ENCODE data around the gene TMEM184C.

The TMEM184C gene

DNA sequence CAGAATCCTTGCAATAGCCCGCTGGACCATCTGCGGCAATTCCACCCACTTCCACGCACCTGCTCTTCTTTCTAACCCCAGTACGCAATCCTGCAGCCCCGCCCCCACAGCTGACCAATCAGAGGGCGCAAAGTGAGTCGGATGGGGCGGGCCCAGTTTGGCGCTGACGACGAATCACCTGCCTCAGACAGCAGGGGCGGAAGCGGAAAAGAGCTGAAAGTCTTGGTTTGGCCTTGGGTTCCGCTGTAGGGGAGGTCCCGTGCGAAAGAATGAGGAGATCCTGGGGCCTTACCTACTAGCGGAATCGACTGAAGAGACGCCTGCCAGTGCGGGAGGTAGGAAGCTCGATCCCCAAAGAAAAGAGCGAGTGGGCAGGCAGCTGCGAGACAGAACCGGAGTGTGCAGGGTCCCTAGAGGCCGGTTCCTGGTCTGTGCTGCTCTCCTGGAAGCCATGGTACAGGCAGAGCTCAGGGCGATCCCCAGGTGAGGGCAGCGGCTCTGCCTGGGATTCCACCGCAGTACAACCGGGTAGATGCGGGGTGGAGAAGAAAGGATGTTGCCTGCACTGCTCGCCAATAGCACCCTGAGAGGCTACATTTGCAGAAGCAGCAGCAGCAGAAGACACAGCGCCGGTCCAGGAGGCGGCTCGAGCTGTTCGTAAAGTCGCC is at the start of gene TMEM184C:
Gene TMEM184C, plus strand, starts transcription at position 225 of the 668 bp plus-strand sequence. CDS start 560 bp downstream, outside the sequence.
- FAIRE-seq, result peak; percentile 98

DNA sequence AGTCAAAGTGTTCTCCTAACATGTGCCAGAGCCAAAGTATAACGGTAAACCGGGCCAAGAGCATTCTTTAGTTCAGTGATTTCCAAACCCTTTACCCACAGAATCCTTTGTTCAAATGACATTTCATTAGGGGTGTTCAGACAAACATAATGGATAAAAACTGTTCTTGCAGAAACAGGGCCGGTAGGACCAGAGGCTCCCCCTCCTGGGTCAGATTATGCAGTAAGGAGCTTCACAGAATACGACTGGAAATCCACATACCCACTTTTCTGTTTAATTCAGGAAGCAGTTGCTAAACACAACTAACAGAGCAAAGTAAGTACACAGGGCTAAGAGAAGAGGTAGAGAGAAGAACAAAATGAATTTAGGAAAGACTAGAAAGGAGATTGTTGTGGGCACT is 46.6 kb upstream of the TMEM184C start:
- no peak for FAIRE-seq

DNA sequence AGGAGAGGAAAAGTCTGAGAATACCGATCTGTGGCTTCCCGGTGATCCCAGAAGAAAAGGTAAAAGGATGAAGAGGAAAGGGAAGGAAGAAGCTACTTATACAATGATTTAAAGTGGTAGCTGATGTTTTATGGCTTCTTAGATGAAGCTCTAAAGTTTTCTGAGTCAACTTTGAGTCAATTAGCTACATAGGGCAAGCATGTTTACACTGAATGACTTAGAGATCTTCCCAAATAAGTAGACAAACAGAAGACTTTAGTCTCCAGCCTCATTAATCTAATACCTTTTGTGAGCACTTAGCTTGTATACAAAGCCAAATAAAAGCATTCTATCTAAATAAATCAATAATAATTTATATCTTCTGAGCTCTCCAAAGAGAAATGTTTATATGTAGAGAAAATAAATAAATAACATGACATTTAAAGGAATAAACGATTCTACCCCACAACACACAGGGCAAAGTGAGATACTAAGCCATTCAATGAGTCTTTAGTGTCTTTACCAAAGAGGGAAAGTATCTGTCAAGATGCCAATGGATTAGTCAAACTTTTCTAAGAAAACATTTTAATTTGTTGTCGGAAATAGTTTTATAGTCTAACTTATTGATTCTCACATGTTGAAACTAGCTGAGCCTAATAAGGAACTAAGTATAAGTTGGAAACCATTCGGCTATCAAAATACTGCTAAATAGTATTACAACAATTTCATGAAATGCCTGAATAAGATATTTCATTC is 46.0 kb upstream of the TMEM184C start:
- FAIRE-seq, result no peak

GRCh38 chr4:147576084-147576483 is 41.1 kb upstream of the TMEM184C start:
- no peak for FAIRE-seq

DNA sequence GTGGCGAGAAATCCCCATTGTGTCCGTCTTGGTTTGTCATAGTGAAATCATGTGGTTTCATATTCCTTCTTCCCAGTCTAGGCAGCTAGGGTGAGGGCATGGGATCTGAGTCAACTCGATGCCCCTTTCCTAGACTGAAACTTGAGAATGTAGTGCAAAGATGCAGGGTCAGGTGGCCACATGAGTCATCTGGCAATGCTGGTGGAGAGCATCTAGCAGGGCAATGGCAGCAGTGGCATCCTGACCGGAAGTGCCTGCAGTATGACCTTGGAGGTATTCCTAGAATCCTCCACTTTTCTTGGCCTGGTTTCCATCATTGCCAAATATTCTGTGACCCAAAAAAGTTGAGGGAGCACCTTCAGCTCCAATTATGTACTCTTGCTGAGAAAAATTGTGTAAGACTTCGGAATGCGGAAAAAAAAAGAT is 39.1 kb upstream of the TMEM184C start:
- no peak for FAIRE-seq

DNA sequence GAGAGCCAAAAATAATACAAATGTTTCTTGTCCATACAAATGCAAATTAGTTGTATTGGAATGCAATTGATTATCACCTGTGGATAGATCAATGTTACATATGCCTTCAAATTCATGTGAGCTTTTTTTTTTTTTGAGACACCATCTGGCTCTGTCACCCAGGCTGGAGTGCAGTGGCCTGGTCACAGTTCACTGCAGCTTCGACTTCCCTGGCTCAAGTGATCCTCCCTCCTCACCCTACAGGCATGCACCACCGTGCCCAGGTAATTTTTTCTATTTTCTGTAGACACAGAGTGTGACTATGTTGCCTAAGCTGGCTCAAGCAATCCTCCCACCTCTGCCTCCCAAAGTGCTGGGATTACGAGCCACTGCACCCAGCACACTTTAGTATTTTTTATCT is 38.6 kb upstream of the TMEM184C start:
- no peak for FAIRE-seq

DNA sequence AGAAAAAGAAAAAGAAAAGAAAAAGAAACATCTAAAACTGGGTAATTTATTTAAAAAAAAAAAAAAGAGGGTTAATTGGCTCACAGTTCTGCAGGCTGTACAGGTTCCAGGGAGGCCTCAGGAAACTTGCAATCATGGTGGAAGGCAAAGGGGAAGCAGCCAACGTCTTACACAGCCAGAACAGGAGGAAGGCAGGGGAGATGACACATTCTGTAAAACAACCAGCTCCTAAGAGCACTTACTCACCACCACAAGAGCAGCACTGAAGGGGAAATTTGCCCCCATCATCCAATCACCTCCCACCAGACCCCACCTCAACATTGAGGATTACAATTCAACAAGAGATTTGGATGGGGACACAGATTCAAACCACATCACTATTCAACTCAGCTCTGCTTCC is 36.8 kb upstream of the TMEM184C start:
- FAIRE-seq, result no peak

DNA sequence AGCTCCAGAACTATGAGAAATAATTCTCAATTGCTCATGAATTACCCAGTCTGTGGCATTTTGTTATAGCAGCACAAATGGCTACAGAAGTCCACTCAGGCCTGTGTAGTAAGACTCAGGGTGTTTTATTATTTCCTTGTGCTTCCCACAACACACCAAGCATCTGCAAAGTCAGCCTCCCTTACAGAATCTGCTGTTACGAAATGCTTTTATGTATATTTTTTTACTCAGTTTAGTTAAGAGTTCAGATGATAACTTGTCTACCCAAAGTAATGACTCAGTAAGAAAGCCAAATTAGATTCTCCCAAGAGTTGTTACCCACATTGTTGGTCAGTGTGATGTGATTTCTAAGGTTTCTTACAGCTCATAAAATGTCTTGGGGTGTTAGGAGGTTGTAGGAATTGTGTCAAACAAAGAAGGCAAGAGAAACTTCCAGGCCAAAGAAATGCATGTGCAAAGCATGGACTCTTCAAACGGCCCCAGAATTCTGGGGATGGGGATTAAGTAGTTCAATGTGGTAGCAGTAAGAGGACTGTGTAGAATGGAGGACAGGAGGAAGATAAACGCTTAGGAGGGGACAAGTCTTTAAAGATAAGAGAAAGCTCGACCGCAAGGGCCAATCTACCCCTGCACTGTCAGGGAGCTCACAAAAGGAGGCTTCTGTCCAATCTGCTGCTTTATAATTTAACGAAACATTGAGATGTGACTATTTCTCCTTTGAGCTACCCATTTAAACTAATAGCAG is 35.4 kb upstream of the TMEM184C start:
- no peak for FAIRE-seq

DNA sequence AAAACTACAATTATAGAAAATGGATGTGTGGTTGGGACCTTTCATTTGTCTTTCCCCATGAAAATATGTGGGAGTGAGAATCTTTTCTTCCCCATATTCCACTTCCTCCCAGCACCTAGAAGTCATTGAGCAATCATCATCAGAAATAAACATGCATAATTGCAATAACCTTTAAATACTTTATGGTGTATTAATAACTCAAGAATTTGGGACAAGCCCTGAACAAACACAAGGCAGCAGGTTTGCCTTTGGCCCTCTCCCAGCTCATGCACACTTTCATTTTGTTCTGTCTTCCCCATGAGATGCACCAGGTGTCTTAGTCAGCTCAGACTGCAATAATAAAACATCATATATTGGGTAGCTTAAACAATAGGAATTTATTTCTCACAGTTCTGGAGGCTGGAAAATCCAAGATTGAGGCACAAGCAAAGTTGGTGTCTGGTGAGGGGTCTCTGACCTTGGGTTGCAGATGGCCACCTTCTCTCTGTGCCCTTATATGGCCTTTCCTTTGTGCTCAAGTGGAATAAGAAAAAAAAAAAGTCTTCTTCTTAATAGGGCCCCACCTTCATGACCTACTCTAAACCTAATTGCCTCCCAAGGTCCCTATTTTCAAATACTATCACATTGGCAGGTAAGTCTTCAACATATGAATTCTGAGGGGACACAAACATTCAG is 34.7 kb upstream of the TMEM184C start:
- no peak for FAIRE-seq

- no peak for FAIRE-seq
Measured at GRCh38 chr4:147583876-147584275, 33.3 kb upstream of the TMEM184C start.

DNA sequence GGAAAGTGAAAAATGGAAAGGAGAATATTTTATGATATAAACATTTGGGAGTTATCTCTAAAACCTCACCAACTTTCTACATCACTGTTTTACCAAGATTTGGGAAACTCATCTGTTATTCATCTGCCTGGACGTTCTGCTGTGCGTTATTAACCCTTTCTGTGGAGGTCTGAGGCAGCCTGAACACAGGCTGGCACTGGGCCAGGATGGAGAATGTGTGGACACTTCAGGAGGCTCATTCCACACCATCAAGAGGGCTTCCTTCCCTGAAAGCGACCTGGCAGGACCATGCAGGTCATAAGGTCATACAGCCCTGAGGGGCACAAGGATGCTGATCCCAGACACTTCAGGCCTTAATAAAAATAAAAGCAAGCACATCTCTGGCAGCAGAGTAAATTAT is 31.2 kb upstream of the TMEM184C start:
- no peak for FAIRE-seq

GRCh38 chr4:147586637-147587036 is 30.6 kb upstream of the TMEM184C start:
- no peak for FAIRE-seq

DNA sequence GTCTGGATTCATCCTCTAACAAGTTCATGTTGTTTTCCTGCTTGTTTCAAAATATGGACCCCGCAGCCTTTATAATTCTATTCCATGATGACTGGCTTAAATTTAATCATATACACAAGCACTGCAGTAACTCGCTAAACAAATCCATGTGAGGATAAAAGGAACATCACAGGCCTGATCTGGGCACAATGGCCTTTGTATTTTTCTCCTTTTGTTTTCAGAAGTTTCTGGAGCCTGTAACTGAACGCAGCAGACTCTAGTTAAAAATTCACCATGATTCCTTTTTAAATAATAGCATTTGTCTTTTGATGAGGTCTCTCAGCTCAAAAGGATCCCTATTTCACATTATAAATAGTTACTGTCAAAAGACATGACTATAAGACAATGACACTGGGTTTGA is 30.2 kb upstream of the TMEM184C start:
- no peak for FAIRE-seq

GRCh38 chr4:147589586-147589985 is 27.6 kb upstream of the TMEM184C start:
- no peak for FAIRE-seq

- FAIRE-seq, result peak; percentile 98
Measured at GRCh38 chr4:147590249-147590920, 26.8 kb upstream of the TMEM184C start.

GRCh38 chr4:147591106-147591505 is 26.1 kb upstream of the TMEM184C start:
- no peak for FAIRE-seq

DNA sequence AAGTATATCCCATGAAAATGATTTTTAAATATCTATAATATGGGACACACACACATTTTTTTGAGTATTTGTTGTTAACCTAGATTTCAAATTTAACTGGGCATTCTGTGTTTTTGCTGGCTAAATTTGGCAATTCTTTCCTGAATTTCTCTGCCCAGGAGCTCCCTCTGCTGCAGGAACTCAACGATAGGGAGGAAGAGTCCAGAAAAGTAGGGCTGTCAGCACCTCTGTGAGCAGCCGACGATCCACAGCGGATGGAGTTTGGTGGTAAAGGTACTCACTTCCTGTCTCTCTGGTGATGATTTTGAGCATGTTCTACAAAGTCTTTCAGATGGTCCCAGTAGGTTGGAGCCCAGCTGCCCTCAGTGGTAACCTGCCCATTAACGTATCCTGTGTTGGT is 23.1 kb upstream of the TMEM184C start:
- FAIRE-seq, result no peak

- FAIRE-seq, result no peak
Measured at GRCh38 chr4:147594578-147594977, 22.6 kb upstream of the TMEM184C start.

DNA sequence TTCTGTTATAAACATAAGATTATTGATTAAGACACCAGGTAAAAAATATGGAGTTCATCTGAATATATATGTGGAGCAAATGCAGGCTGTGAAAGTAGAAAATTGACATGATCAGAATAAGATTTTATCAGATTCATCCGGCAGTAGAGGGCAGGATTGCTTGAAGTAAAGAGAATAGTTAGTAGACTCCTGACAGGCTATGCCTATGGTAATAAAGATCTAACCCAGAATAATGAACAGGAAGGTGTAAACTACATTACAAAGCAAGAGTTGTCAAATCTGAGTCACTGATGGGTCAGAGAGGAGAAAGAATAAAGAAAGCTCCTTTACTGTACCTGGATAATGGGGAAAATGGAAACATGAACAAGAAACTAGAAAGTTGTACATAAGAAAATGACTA is 20.8 kb upstream of the TMEM184C start:
- peak; percentile 47 for FAIRE-seq

- FAIRE-seq, result no peak
Measured at GRCh38 chr4:147596981-147597380, 20.2 kb upstream of the TMEM184C start.

GRCh38 chr4:147597561-147597960 is 19.6 kb upstream of the TMEM184C start:
- FAIRE-seq, result no peak

DNA sequence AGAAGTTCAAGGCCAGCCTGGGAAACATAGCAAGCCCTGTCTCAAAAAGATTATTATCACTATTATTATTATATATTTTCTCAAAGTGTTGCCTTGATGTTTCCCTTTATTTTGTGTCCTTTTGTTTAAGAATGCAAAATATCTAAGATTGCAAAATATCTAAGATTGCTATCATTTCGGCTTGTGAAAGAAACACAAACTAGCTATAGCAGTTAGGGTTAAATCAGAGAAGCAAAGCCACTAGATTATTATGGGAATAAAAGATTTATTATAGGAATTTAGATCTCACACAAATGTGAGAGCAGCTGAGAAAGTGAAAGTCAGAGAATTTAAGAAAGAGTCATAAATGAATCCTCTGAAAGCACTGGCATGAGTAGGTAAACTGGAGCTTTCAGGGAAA is 18.0 kb upstream of the TMEM184C start:
- no peak for FAIRE-seq

- FAIRE-seq, result no peak
Measured at GRCh38 chr4:147599769-147600168, 17.4 kb upstream of the TMEM184C start.
